Islet precursor cell (in vitro differentiated cells): ENCODE results near the gene HYAL2.
A peak's percentile ranks its signal among the peaks of the same experiment; 100 is the strongest.

Source experiments
- DNase-seq: peaks from one replicate; pipeline ENCODE4 v3.0.0-alpha.2; 2018

Gene HYAL2

GRCh38 chr3:50350213-50350526 lies 27.6 kb upstream of the HYAL2 start:
- DNase-seq: no peak

- peak; percentile 82 for DNase-seq
These were observed 24.8 kb upstream of the HYAL2 start for GRCh38 chr3:50347187-50347813.

GRCh38 chr3:50345586-50346234 lies 23.2 kb upstream of the HYAL2 start, which contains the start of gene ZMYND10:
Gene ZMYND10 (minus strand): TSS chr3:50345732. CDS start chr3:50345579, 153 bp downstream.
- DNase-seq: peak; percentile 79

GRCh38 chr3:50345008-50345407 lies 22.5 kb upstream of the HYAL2 start:
- no peak for DNase-seq

- DNase-seq: no peak
These were observed 20.5 kb upstream of the HYAL2 start for GRCh38 chr3:50342813-50343633.

- DNase-seq: no peak
These were observed 19.6 kb upstream of the HYAL2 start for GRCh38 chr3:50341996-50342650.

- no peak for DNase-seq
These were observed 19.0 kb upstream of the HYAL2 start for GRCh38 chr3:50341537-50341936.

- DNase-seq: no peak
These were observed 18.1 kb upstream of the HYAL2 start, which contains the start of gene RASSF1 for GRCh38 chr3:50340448-50341329. Gene RASSF1 (minus strand): TSS chr3:50340836. CDS start chr3:50340805, 31 bp downstream.

- no peak for DNase-seq
These were observed 17.6 kb upstream of the HYAL2 start for GRCh38 chr3:50340147-50340447.

- DNase-seq: no peak
These were observed 17.1 kb upstream of the HYAL2 start for GRCh38 chr3:50339485-50340146.

- no peak for DNase-seq
These were observed 16.4 kb upstream of the HYAL2 start for GRCh38 chr3:50338965-50339364.

- DNase-seq: peak; percentile 100
These were observed 14.8 kb upstream of the HYAL2 start for GRCh38 chr3:50337175-50337861.

- DNase-seq: no peak
These were observed 14.1 kb upstream of the HYAL2 start for GRCh38 chr3:50336452-50337174.

GRCh38 chr3:50334339-50335075 lies 12.0 kb upstream of the HYAL2 start:
- no peak for DNase-seq

GRCh38 chr3:50333744-50334328 lies 11.3 kb upstream of the HYAL2 start:
- no peak for DNase-seq

GRCh38 chr3:50331364-50331907 lies 8.9 kb upstream of the HYAL2 start:
- DNase-seq: no peak

- no peak for DNase-seq
These were observed 7.8 kb upstream of the HYAL2 start for GRCh38 chr3:50330330-50330729.

GRCh38 chr3:50327943-50328691 lies 5.6 kb upstream of the HYAL2 start, which contains the start of gene TUSC2:
Gene TUSC2 (minus strand): TSS chr3:50328223. CDS start chr3:50328099, 124 bp downstream.
- DNase-seq: peak; percentile 98
